ENCODE measurements around the gene BSPRY.
"Not testable (repeated sequence)": the region's sequence is repeated elsewhere in the genome, so short reads cannot be mapped to it uniquely, and the experiment has no call there.

- not testable (repeated sequence) for TF ChIP-seq CTCF (conservative IDR thresholded peaks at IDR 0.05; ENCODE audit: low read depth, low read length); EZH2phosphoT487 (IDR thresholded peaks at IDR 0.05; ENCODE audit: borderline replicate concordance, low read length); EZH2 (IDR thresholded peaks at IDR 0.05; ENCODE audit: low read length, unreplicated experiment)
Observed at GRCh38 chr9:113365652-113366051, 16.3 kb downstream of the BSPRY start.
